H1 (cell line): ENCODE measurements around the gene TSC1.

ENCODE experiments used
- EP300 ChIP-seq, 2 experiments: IDR thresholded peaks; 1 replicate in 1 of 2; 2 replicates in 1 of 2; pipeline ENCODE4 v1.6.1; 2011 to 2012; ENCODE audit warnings: low read depth in 2 of 2, low read length in 2 of 2, mild to moderate bottlenecking in 2 of 2, borderline replicate concordance in 1 of 2, inconsistent platforms in 1 of 2, moderate library complexity in 1 of 2
- EZH2 ChIP-seq: fragments of 200-600 bp; sonication (generic); IDR thresholded peaks from 2 replicates; pipeline ENCODE4 v1.7.1; 2012; ENCODE audit warnings: low read depth, mild to moderate bottlenecking, moderate library complexity, low read length, inconsistent platforms; ENCODE audit not compliant: severe bottlenecking
- HDAC6 ChIP-seq: IDR thresholded peaks from one replicate; pipeline ENCODE4 v1.7.1; 2012; ENCODE audit warnings: low read depth, mild to moderate bottlenecking, inconsistent platforms, low read length, moderate library complexity
- JUN ChIP-seq: IDR thresholded peaks from 2 replicates; pipeline ENCODE4 v1.6.1; 2011; ENCODE audit warnings: low read depth, mild to moderate bottlenecking, improper control_type of control experiment, low read length
- POLR2A ChIP-seq, 2 experiments: IDR thresholded peaks; 1 replicate in 1 of 2; 2 replicates in 1 of 2; pipeline ENCODE4 v1.6.1; 2011; ENCODE audit warnings: low read depth in 2 of 2, low read length in 2 of 2, mild to moderate bottlenecking in 2 of 2; ENCODE audit errors: control extremely low read depth in 1 of 2
- POLR2AphosphoS5 ChIP-seq: IDR thresholded peaks from 2 replicates; pipeline ENCODE4 v1.6.1; 2011; ENCODE audit warnings: low read depth, low read length
- RFX5 ChIP-seq: IDR thresholded peaks from 2 replicates; pipeline ENCODE4 v1.6.1; 2011; ENCODE audit warnings: low read depth, low read length, improper control_type of control experiment, borderline replicate concordance
- RNF2 ChIP-seq: fragments of 200-900, 300-1000 bp; sonication (generic); IDR thresholded peaks from 2 replicates; pipeline ENCODE4 v1.7.1; 2016; ENCODE audit warnings: borderline replicate concordance, low read depth, mild to moderate bottlenecking, antibody characterized with exemption, low read length; ENCODE audit not compliant: poor library complexity, severe bottlenecking; ENCODE audit errors: missing control alignments
- SIRT6 ChIP-seq: IDR thresholded peaks from one replicate; pipeline ENCODE4 v1.7.1; 2012; ENCODE audit warnings: low read length, inconsistent platforms
- SP4 ChIP-seq: IDR thresholded peaks from 2 replicates; pipeline ENCODE4 v1.6.1; 2012; ENCODE audit warnings: low read length, inconsistent platforms
- SRF ChIP-seq: IDR thresholded peaks from 2 replicates; pipeline ENCODE4 v1.6.1; 2011; ENCODE audit warnings: mild to moderate bottlenecking, low read depth, low read length, moderate library complexity
- TBP ChIP-seq: IDR thresholded peaks from 2 replicates; pipeline ENCODE4 v1.6.1; 2011; ENCODE audit warnings: low read depth, low read length, improper control_type of control experiment
- YY1 ChIP-seq: IDR thresholded peaks from 2 replicates; pipeline ENCODE4 v1.6.1; 2011; ENCODE audit warnings: low read depth, mild to moderate bottlenecking, low read length
- TF ChIP-seq, protein P1 (sequence below), 3 experiments: IDR thresholded peaks; 1 replicate in 2 of 3; 2 replicates in 1 of 3; pipeline versions ENCODE4 v1.5.1 to v1.6.1; 2011; ENCODE audit warnings: low read length in 3 of 3, mild to moderate bottlenecking in 3 of 3, inconsistent platforms in 2 of 3, low read depth in 1 of 3, moderate library complexity in 1 of 3; ENCODE audit not compliant: insufficient read depth in 1 of 3; ENCODE audit errors: control extremely low read depth in 1 of 3

- TF ChIP-seq YY1 (no peak), TBP (no peak), HDAC6 (no peak), EZH2 (no peak), POLR2A (IDR thresholded peaks at IDR 0.05; ENCODE audit: control extremely low read depth in 1 of 2, low read depth in 2 of 2, low read length in 2 of 2) (no peak), RFX5 (no peak), RNF2 (no peak), SIRT6 (no peak), EP300 (IDR thresholded peaks at IDR 0.05; ENCODE audit: borderline replicate concordance in 1 of 2, low read depth in 2 of 2, low read length in 2 of 2) (no peak), JUN (no peak), SRF (no peak), SP4 (no peak), POLR2AphosphoS5 (no peak)
- TF ChIP-seq, protein P1, sequence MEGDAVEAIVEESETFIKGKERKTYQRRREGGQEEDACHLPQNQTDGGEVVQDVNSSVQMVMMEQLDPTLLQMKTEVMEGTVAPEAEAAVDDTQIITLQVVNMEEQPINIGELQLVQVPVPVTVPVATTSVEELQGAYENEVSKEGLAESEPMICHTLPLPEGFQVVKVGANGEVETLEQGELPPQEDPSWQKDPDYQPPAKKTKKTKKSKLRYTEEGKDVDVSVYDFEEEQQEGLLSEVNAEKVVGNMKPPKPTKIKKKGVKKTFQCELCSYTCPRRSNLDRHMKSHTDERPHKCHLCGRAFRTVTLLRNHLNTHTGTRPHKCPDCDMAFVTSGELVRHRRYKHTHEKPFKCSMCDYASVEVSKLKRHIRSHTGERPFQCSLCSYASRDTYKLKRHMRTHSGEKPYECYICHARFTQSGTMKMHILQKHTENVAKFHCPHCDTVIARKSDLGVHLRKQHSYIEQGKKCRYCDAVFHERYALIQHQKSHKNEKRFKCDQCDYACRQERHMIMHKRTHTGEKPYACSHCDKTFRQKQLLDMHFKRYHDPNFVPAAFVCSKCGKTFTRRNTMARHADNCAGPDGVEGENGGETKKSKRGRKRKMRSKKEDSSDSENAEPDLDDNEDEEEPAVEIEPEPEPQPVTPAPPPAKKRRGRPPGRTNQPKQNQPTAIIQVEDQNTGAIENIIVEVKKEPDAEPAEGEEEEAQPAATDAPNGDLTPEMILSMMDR (IDR thresholded peaks at IDR 0.05; ENCODE audit: control extremely low read depth in 1 of 3, insufficient read depth in 1 of 3, low read depth in 1 of 3, low read length in 3 of 3) = no peak
Observed at GRCh38 chr9:132887181-132888120, 57.0 kb downstream of the TSC1 start.
